GM12875 (cell line): ENCODE results near the gene CCDC24.

ENCODE experiments used
- H3K4me3 ChIP-seq: one replicate; pipeline ENCODE4 v1.5.1; 2011; ENCODE audit warnings: low read depth, low read length, control low read depth
- TF ChIP-seq, protein P1 (sequence below): IDR thresholded peaks from 2 replicates; pipeline ENCODE4 v1.5.1; 2011; ENCODE audit warnings: low read depth, mild to moderate bottlenecking, control low read depth, inconsistent platforms, low read length, moderate library complexity, borderline replicate concordance; ENCODE audit not compliant: insufficient read depth

The CCDC24 gene

DNA sequence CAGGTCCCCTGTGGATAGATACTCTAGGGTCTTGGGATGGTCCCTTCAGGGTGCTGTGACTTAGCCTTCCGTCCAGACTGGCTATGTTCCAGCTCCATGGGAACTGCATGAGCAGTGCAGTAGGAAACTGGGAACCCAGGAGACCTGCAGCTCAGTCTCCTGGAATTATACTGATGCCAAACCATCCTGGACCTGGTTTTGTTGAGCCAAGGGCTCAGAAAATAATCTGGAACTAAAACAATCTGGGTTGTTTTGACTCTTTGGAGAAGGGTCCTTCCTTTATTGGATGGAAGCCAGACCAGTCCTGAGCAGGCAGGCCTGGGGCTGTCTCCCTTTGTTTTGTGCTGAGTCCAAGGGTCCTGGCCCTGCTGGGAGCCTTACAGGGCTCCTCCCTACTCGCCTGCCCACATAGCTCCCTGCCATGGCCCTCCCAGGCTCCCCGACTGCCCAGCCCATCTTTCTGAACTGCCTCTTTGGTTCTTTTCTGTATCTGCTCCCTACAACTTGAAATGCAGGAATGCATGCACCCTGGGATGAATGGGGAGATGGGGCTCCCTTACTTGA lies 43.4 kb upstream of the CCDC24 start:
- peak overlapping the region; percentile 95 for H3K4me3 ChIP-seq
- TF ChIP-seq, protein P1, sequence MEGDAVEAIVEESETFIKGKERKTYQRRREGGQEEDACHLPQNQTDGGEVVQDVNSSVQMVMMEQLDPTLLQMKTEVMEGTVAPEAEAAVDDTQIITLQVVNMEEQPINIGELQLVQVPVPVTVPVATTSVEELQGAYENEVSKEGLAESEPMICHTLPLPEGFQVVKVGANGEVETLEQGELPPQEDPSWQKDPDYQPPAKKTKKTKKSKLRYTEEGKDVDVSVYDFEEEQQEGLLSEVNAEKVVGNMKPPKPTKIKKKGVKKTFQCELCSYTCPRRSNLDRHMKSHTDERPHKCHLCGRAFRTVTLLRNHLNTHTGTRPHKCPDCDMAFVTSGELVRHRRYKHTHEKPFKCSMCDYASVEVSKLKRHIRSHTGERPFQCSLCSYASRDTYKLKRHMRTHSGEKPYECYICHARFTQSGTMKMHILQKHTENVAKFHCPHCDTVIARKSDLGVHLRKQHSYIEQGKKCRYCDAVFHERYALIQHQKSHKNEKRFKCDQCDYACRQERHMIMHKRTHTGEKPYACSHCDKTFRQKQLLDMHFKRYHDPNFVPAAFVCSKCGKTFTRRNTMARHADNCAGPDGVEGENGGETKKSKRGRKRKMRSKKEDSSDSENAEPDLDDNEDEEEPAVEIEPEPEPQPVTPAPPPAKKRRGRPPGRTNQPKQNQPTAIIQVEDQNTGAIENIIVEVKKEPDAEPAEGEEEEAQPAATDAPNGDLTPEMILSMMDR: no peak

DNA sequence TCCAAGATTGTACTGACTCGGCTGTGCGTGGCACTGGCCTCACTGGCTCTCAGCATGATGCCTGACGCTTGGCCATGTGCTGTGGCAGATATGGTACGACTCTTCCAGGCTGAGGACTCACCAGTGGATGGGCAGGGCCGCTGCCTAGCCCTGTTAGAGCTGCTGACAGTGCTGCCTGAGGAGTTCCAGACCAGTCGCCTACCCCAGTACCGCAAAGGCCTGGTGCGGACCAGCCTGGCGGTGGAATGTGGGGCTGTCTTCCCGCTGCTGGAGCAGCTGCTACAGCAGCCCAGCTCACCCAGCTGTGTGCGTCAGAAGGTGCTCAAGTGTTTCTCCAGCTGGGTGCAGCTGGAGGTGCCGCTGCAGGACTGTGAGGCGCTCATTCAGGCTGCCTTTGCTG lies 41.7 kb upstream of the CCDC24 start:
- TF ChIP-seq, protein P1: no peak
- H3K4me3 ChIP-seq: no peak overlapping the region

DNA sequence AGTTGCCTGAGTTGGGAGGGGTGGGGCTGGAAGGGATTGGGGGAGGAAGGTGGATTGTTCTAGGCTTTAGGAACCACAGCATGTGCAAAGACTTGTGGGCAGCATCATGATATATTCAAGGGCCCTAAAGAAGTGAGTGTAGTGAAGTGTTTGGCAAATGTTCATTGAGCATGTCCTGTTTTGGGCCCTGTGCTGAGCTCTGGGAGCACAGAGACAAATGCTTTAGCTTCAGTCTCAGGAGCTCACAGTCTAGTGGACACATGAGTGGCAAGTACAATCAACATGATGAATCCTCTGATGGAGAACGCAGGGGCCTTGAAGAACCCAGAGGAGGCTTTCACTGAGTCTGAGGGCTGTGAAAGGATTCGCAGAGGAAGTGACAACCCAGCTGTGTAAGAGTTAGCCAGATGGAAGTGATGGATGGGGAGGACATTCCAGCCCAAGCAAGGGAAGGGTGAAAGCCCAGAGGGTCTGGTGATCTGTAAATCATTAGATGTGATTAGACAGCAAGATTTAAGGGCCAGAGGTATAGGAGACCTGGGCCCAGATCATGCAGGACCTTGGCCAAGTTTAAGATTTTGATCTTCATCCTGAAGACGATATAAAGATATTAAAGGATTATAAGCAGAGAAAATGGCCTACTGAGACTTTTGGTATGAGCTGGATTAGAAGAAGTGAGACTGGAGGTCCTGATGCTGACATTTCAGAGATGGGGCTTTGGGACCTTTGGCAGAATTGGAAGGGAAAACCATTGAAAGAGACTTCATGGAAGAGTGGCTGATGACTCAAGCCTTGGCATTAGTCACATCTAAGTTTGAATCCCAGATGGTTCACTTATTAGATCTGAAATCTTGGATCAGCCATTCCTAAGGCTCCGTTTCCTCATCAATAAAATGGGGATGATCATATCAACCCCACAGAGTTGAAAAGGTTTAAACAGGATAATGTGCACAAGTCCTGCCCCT lies 40.1 kb upstream of the CCDC24 start:
- H3K4me3 ChIP-seq: no peak overlapping the region
- TF ChIP-seq, protein P1: no peak

DNA sequence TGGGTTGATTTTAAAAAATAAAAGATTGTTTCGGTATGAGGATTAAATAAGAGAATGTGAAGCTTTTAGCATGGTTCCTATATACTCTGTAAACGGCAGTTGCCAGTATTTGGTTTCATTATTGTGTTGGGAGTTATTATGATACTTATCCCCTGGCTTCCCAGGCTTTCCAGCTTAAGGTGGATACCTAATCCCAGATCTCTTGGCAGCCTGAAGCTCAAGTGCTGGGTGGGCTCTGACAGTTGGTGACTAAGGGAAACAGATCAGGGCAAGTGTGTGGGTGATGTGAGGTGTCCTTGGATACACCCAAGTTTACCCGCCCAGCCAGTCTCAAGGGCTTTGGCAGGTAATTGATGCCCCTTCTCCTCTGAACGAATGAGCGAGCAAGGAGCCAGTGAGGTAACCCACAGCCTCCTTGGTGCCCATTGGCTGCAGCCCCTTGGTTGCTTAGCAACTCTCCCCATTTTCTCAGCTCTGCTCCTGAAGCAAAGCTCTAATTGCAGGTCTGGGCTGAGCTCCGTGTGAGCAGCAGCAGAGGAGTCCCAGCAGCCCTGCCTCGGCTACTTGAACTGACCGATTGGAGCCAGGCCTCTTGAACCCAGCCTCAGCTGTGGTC lies 38.6 kb upstream of the CCDC24 start:
- TF ChIP-seq, protein P1: no peak
- H3K4me3 ChIP-seq: no peak overlapping the region

DNA sequence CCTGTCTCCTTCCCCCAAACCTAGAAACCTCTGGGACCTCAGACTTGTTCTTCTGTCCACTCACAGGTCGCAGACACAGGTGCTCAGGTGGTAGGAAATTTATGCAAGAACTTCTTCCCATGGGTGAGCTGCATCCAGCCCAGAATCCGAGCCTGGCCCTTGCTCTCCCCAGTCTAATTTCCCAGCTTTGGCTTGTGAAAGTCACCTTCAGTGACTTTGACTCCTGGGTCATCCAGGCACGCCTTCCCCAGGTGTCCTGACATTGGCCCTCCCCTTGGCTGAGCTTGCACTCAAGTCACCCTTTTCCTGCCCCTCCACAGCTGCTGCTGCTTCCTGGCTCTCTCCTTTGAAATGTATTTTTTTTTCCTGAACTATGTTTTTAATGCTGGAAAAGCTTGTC lies 38.0 kb upstream of the CCDC24 start:
- TF ChIP-seq, protein P1: no peak
- H3K4me3 ChIP-seq: no peak overlapping the region

DNA sequence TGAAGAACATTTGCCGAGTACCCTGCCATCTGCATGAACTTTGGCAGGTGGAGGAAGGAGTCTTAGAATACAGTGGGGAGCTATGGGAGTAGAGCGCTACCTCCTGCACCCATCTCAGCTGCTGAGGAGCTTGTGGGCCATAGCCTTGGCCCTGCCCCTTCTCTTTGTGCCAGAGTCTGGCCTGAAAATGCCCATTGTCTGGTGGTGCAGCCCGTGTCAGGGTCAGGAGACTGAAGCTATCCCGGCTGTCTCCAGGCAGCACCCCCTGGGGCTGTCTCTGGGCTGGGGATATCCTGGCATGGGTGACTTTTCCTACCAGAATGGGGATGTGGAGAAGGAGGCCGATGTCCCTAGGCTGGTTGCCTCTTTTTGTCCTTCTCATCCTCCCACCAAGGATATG lies 37.4 kb upstream of the CCDC24 start:
- no peak overlapping the region for H3K4me3 ChIP-seq
- TF ChIP-seq, protein P1: no peak

DNA sequence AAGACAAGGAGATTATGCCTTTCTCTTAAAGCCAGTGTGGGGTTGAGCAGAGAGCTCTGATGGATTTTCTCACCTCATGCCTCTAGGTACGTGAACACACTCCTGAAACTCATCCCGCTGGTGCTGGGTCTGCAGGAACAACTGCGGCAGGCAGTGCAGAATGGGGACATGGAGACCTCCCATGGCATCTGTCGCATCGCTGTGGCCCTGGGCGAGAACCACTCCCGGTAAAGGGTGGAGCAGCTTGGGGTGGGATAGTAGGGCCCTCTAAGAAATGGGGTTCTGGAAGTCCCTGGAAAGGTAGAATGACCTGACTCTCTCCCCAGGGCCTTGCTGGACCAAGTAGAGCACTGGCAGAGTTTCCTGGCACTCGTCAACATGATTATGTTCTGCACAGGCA lies 35.2 kb upstream of the CCDC24 start:
- TF ChIP-seq, protein P1: no peak
- no peak overlapping the region for H3K4me3 ChIP-seq
